ENCODE results near the gene KRT74. TPM values are rescaled to one million over a fixed set of nuclear protein-coding genes. Genes with fewer than 3 reads are reported as not detected.

The KRT74 gene
- not detected for total RNA-seq
- polyA plus RNA-seq: not detected
- long read RNA-seq, donor 1: 0 reads
- long read RNA-seq, donor 2: 0 reads
- long read RNA-seq, donor 3: 0 reads

GRCh38 chr12:52573743-52574142 is at the start of gene KRT74:
KRT74 (minus strand) TSS chr12:52573843; CDS start chr12:52573777, 66 bp downstream.
- no peaks in the 10 kb centered on the region for H3K36me3 ChIP-seq
- H3K9me3 ChIP-seq: no peaks in the 10 kb centered on the region
- 75 to 93% (median 84%) methylated on average over 3 of the region's 3 CpGs for WGBS, 3 donors
- H3K4me3 ChIP-seq: no peak within 1 kb of the TSS
- no peaks in the 10 kb centered on the region for H3K4me1 ChIP-seq (ENCODE audit: insufficient read depth)
- intact Hi-C loops (cut with DNase I): loop anchor here in 1 of 4 donors (5.0 to 10.0 kb wide), 2 partner anchors 209 to 284 kb away; partner anchors contain the start of gene KRT85
- H3K27me3 ChIP-seq: no peaks in the 10 kb centered on the region
- no peak within 1 kb of the TSS for H3K27ac ChIP-seq
- DNase-seq: no peak
- TF ChIP-seq POLR2A (IDR thresholded peaks at IDR 0.05) (no peak), CTCF (IDR thresholded peaks at IDR 0.05) (no peak), EP300 (IDR thresholded peaks at IDR 0.05) (no peak)

- TF ChIP-seq CTCF (IDR thresholded peaks at IDR 0.05) (no peak), POLR2A (IDR thresholded peaks at IDR 0.05) (no peak), EP300 (IDR thresholded peaks at IDR 0.05) (no peak)
- no peak for DNase-seq
- no peaks in the 10 kb centered on the region for H3K36me3 ChIP-seq
- H3K4me1 ChIP-seq (ENCODE audit: insufficient read depth): no peaks in the 10 kb centered on the region
- no peaks in the 10 kb centered on the region for H3K27me3 ChIP-seq
- no peak overlapping the region for H3K4me3 ChIP-seq
- 71 to 80% (median 73%) methylated on average over 5 of the region's 5 CpGs for WGBS, 3 donors
- H3K9me3 ChIP-seq: no peaks in the 10 kb centered on the region
- H3K27ac ChIP-seq: no peak overlapping the region
- intact Hi-C loops (cut with DNase I): no loop called here
Observed at GRCh38 chr12:52622349-52622748, 48.7 kb upstream of the KRT74 start.

- 72 to 78% (median 76%) methylated on average over 2 of the region's 2 CpGs for WGBS, 3 donors
- Histone ChIP-seq H3K36me3 (no peaks in the 10 kb centered on the region), H3K27ac (no peak overlapping the region), H3K4me3 (no peak overlapping the region), H3K4me1 (ENCODE audit: insufficient read depth) (no peaks in the 10 kb centered on the region), H3K27me3 (no peaks in the 10 kb centered on the region), H3K9me3 (no peaks in the 10 kb centered on the region)
- no peak for TF ChIP-seq EP300 (IDR thresholded peaks at IDR 0.05)
- no peak for TF ChIP-seq POLR2A (IDR thresholded peaks at IDR 0.05)
- TF ChIP-seq CTCF (IDR thresholded peaks at IDR 0.05): no peak
- DNase-seq: no peak
- intact Hi-C loops (cut with DNase I): no loop called here
Observed at GRCh38 chr12:52618866-52619265, 45.2 kb upstream of the KRT74 start.

- Histone ChIP-seq H3K9me3 (no peaks in the 10 kb centered on the region), H3K4me1 (ENCODE audit: insufficient read depth) (no peaks in the 10 kb centered on the region), H3K36me3 (no peaks in the 10 kb centered on the region), H3K27ac (no peak within 1 kb of the TSS), H3K27me3 (no peaks in the 10 kb centered on the region), H3K4me3 (no peak within 1 kb of the TSS)
- intact Hi-C loops (cut with DNase I): no loop called here
- no peak for DNase-seq
- TF ChIP-seq CTCF (IDR thresholded peaks at IDR 0.05) (no peak), POLR2A (IDR thresholded peaks at IDR 0.05) (no peak), EP300 (IDR thresholded peaks at IDR 0.05) (no peak)
- WGBS, 3 donors: 76 to 87% (median 77%) methylated on average over 14 of the region's 14 CpGs
Observed at GRCh38 chr12:52618216-52618615, 44.6 kb upstream of the KRT74 start, which contains the start of gene KRT73. KRT73 (minus strand) TSS chr12:52618559; CDS start chr12:52618524, 35 bp downstream.
